Activated CD8-positive, alpha-beta memory T cell treated with anti-CD3 and anti-CD28 coated beads for 1 hour (primary cell): ENCODE data around the gene HINT2.

ENCODE experiments used
- DNase-seq, 2 donors: peaks; one replicate each; pipeline ENCODE4 v3.0.0-alpha.2; 2020; ENCODE audit warnings: low read depth in 1 of 2; ENCODE audit errors: extremely low read depth in 1 of 2

The HINT2 gene

DNA sequence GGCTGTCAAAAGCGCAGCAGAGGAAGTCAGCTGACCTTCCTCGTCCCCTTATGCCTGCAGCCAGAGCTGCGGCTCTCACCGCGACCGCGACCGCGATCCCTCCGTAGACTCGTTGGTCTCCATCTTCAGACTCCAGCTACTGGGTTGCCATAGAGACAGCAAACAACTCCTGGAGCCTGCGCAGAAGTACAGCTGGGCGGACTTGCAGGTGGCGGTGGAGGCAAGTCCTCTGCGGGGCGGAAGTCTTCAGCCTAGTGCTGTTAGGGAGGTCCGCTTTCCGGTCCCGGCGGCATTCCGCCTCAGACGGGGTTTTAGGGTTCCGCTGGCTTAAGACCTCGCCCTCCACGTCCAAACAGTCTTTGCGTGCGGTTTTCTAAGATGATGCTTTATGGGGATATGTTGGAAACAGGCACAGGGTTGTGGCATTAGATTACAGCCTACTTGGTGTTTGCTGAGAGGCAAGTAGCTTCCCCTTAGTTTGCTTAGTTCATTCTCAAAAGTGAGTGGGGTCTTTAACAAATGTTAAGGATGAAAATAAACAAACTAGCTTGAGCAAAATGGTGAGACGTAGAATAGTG, 2.7 kb downstream of the HINT2 start, which contains the start of gene SPAG8:
Gene SPAG8 (minus strand): TSS at position 238 of the 578 bp plus-strand sequence. CDS start 115 bp downstream, at position 123.
- peak; percentile 86 to 96 for DNase-seq

GRCh38 chr9:35811381-35812024, 3.3 kb downstream of the HINT2 start:
- DNase-seq: no peak

- DNase-seq: no peak
Measured at GRCh38 chr9:35810122-35810521, 4.7 kb downstream of the HINT2 start.

DNA sequence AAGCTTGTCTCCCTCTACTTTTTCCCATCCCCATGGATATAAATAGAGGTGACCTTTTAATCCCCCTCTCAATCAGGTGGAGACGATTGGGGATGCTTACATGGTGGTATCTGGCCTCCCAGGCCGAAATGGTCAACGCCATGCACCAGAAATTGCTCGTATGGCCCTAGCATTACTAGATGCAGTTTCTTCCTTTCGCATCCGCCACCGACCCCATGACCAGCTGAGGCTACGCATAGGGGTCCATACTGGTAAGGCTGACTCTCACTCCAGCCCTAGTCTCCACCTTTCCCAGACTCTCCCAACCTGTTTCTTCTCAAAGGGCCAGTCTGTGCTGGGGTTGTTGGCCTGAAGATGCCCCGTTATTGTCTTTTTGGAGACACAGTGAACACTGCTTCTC, 6.4 kb downstream of the HINT2 start:
- DNase-seq: no peak

DNA sequence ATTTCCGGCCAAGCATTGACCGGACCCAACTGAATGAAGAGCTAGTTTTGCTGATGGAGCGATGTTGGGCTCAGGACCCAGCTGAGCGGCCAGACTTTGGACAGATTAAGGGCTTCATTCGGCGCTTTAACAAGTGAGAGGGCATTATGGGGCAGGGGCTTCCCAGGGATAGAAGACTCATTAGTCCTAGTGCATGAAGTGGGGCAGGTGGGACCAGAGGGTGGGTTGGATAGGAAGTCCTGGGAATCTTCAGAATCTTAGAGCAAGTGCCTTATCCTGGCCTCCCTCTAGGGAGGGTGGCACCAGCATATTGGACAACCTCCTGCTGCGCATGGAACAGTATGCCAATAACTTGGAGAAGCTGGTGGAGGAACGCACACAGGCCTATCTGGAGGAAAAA, 8.7 kb downstream of the HINT2 start:
- DNase-seq: no peak

DNA sequence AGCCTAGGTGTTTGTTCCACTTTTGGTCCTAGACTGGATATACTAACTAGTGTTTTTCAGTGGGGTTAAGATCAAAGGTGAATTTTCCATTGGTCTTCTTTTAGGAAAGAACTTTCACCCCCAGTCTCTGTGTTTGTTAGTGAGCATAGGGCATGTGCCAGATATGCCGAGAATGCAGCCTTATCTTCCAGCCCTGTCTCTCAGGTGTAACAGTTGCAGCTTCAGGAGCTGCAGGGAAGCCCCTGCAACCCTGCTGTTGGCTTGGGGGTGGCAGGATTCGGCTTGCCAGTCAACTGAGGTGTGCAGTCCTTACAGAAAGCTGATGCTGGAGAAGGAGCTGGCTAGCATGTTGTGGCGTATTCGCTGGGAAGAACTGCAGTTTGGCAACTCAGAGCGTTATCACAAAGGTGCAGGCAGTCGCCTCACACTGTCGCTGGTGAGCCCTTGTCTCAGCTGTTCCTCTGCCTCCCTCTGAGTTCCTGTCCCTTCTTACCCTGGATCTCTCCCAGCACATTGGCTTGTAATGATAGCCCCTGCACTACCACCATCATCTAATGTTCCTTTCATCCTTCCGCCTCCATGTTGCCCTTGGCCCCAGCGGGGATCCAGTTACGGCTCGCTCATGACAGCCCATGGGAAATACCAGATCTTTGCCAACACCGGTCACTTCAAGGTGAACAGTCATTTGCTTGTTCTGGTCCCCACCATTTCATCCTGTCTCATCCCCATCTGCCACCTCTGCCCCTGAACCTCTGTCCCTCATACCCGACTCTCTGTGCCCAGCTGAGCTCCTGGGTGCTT, 13.3 kb downstream of the HINT2 start:
- no peak for DNase-seq

DNA sequence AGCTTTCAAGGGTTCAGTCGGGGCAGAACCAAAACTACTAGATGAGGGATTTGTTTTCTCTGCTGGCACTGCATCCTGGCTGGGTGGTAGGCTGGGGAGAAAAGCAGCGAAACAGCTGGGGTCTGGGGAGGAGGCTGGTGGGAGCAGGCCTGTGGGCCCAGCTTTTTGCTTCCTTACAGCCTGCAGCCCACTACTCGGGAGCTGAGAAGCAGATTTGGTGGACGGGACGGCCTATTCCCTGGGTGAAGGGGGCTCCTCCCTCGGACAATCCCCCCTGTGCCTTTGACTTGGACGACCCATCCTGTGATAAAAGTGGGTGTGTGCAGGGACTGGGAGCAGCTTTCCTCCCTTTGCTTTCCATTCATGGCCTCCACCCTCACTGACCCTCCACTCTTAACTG, 14.3 kb downstream of the HINT2 start:
- DNase-seq: no peak

DNA sequence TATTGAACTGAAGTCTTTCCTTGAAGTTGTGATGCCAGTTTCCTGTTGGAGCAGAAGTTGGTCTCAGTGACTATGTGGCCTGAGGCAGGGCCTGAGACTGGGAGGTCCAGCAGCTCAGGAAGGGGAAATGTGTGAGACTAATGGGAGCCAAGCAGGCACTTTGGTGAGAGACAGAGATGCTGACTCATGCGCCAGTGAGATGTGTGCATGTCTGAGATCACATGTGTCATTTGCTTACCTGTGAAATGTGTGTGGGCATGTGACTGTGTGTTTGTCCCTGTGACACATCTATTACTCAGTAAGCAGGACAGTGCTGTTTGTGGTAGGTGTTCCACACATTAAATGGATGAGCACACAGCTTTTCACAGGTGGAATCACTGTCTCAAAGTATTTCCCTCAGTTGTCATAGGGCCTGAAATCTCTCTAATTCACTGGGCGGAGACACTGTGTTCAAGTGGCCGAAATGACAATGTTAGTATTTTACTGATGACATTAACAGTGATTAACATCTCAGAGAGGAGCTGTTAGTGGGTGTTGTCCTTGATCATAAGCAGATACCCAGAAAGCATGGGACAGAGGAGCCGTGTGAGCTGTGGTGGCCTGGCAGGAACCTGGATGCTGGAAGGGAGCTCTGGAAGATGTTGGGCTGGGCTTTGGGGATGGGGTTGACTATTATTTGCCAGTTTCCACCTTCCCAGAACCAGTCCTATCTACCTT, 16.0 kb downstream of the HINT2 start:
- no peak for DNase-seq

GRCh38 chr9:35797311-35798109, 17.3 kb downstream of the HINT2 start:
- DNase-seq: no peak

DNA sequence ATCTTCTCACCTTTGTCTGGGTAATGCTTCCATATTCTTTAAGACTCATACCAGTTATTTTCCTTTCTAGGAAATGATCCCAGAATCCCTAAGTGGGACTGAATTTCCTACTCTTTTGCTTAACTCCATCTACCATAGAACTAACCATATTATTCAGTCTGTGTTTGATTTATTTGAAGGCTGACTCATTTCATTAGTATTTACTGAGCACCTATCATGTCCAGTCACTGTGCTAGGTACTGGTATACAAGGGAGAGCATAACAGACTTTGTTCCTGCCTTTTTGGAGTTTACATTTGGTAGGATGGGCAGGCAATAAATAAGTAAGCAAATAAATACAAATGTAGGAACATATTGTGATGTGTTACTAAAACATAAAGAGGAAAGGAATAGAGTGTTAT, 19.1 kb downstream of the HINT2 start:
- no peak for DNase-seq

DNA sequence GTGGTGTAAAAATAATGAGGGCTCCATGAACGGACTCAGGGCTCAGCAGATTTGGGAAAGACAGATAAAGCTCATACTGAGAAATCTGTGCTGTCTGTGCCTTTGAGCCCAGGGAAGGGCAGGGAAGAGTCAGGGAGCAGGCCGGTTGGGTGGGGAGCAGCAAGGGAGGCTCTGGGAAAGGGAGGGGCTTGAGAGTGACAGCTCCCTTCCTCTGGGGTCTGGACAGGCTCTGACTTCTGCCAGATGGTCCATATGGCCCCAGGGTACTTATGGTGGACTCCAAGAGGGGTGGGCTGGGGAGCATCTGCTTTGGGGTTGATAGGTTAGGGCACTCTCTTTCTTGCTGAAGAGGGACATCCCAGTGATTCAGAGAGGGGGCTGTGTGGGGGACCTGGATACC, 21.4 kb downstream of the HINT2 start:
- no peak for DNase-seq

DNA sequence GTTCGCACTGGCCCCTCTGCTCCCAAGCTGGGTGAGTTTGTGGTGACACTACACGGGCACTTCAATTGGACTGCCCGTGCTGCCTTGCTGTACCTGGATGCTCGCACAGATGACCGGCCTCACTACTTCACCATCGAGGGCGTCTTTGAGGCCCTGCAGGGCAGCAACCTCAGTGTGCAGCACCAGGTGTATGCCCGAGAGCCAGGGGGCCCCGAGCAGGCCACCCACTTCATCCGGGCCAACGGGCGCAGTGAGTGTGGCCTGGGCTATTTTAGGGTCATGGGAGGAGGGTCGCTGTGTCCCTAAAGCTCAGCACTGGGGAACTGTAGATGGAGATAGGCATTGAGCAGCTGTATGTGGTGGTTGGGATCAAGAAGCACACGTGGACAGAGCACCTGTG, 22.0 kb downstream of the HINT2 start:
- no peak for DNase-seq

DNA sequence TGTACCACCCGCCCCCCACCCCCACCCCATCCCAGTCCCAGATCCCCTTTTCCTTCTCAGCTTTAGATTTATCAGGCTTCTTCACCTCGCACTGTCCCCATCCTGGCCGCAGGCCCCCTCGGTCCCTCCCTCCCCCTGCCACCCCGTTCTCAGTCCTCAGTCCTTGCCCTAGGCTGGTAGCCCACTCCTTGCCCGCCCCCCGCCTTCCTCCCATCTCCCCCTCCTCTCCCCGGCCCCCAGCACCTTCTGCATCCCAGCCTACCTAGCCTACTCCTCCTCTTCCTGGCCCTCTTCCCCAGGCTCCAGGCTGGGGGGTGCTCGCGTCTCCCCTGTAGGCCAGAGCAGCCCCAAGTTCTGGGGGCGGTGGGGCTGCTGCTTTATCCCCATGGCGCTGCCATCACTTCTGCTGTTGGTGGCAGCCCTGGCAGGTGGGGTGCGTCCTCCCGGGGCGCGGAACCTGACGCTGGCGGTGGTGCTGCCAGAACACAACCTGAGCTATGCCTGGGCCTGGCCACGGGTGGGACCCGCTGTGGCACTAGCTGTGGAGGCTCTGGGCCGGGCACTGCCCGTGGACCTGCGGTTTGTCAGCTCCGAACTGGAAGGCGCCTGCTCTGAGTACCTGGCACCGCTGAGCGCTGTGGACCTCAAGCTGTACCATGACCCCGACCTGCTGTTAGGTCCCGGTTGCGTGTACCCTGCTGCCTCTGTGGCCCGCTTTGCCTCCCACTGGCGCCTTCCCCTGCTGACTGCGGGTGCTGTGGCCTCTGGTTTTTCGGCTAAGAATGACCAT, 22.6 kb downstream of the HINT2 start:
- DNase-seq: no peak

- DNase-seq: no peak
Measured at GRCh38 chr9:35791297-35791921, 23.4 kb downstream of the HINT2 start, which contains the start of gene NPR2. NPR2 (plus strand) TSS chr9:35791591; CDS start chr9:35792409, 818 bp downstream.

- DNase-seq: peak; percentile 18 to 24
Measured at GRCh38 chr9:35790385-35791296, 24.2 kb downstream of the HINT2 start.

GRCh38 chr9:35790025-35790384, 24.8 kb downstream of the HINT2 start:
- no peak for DNase-seq

- no peak for DNase-seq
Measured at GRCh38 chr9:35789541-35789940, 25.3 kb downstream of the HINT2 start.

GRCh38 chr9:35783418-35783817, 31.4 kb downstream of the HINT2 start:
- DNase-seq: no peak
